Small intestine (tissue), 7 donors: Measurements from ENCODE around the gene HSD11B1L. TPM values are rescaled to one million over a fixed set of nuclear protein-coding genes. Genes with fewer than 3 reads are reported as not detected.

Source experiments
- DNase-seq, 2 donors: peaks; one replicate each; pipeline versions ENCODE4 v3.0.0 to v3.0.0-alpha.2; 2013
- FAIRE-seq: peaks from 2 replicates; lab custom pipeline; 2012; peaks lifted over from hg19 to GRCh38; lab: Jason Lieb, UNC
- H3K27ac ChIP-seq, 3 donors: one replicate each; pipeline ENCODE4 v1.5.1; 2013; ENCODE audit warnings: low read length in 2 of 3, mild to moderate bottlenecking in 2 of 3, control low read depth in 1 of 3, inconsistent platforms in 1 of 3, low read depth in 1 of 3, moderate library complexity in 1 of 3
- H3K27me3 ChIP-seq, 3 donors: one replicate each; pipeline ENCODE4 v1.6.1; 2013; ENCODE audit warnings: low read length in 3 of 3, inconsistent platforms in 1 of 3; ENCODE audit not compliant: control insufficient read depth in 3 of 3, insufficient read depth in 3 of 3
- H3K36me3 ChIP-seq, 3 donors: one replicate each; pipeline ENCODE4 v1.6.1; 2013; ENCODE audit warnings: low read length in 3 of 3, inconsistent platforms in 1 of 3, low read depth in 1 of 3, mild to moderate bottlenecking in 1 of 3, moderate library complexity in 1 of 3; ENCODE audit not compliant: control insufficient read depth in 3 of 3, insufficient read depth in 2 of 3
- H3K4me1 ChIP-seq, 3 donors: one replicate each; pipeline ENCODE4 v1.6.1; 2013; ENCODE audit warnings: low read length in 2 of 3, inconsistent platforms in 1 of 3, low read depth in 1 of 3, mild to moderate bottlenecking in 1 of 3, moderate library complexity in 1 of 3; ENCODE audit not compliant: control insufficient read depth in 3 of 3, insufficient read depth in 2 of 3
- H3K4me3 ChIP-seq, 3 donors: one replicate each; pipeline ENCODE4 v1.5.1; 2013; ENCODE audit warnings: low read length in 3 of 3, control low read depth in 1 of 3, inconsistent platforms in 1 of 3, low read depth in 1 of 3, mild to moderate bottlenecking in 1 of 3, moderate library complexity in 1 of 3
- H3K9me3 ChIP-seq, 2 donors: one replicate each; pipeline ENCODE4 v1.6.1; 2013; ENCODE audit warnings: low read depth in 1 of 2, low read length in 1 of 2; ENCODE audit not compliant: control insufficient read depth in 2 of 2, insufficient read depth in 1 of 2
- WGBS, 3 donors: extraction: QIAGEN DNeasy Blood & Tissue Kit; methylation state at CpG; one replicate each; pipeline ENCODE4 v1.1.7; 2013; 5-methylcytosine and 5-hydroxymethylcytosine counted together
- polyA plus RNA-seq, 4 donors: library from polyadenylated mRNA; stranded (reverse) in 3 of 4; unstranded in 1 of 4; fragments of 200-250 nt in 3 of 4; fragments of 120-200 nt in 1 of 4; gene quantifications; one replicate each; pipeline versions ENCODE4 v1.2.1 to v1.2.3, GENCODE V29; 2013
- donor health status: healthy with polysubstance abuse.
- donor health status: control.
- donor health status: control.
- donor health status: Bipolar disorder and iron deficiency.
- donor health status: healthy.

HSD11B1L gene
- polyA plus RNA-seq, 4 donors, result 4.5 to 6.0 (median 4.6) TPM

DNA sequence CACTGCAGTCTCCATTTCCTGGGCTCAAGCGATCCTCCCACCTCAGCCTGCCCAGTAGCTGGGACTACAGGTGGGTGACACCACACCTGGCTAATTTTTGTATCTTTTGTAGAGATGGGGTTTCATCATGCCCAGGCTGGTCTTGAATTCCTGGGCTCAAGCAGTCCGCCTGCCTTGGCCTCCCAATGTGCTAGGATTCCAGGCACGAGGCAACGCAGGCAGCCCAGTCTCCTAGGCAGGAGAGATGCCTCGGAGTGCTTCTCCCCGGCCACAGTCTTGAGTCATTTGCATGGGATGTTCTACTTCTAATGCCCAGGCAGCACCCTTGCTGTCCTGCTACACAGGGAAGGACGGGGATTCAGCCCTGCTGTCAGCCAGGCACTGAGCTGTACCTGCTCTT, 9.2 kb upstream of the HSD11B1L start:
- no peak overlapping the region for H3K27ac ChIP-seq
- 92 to 96% (median 96%) methylated on average over 7 of the region's 7 CpGs for WGBS, 3 donors
- peaks cover 15 to 45% (median 19%) of the 10 kb centered on the region in 3 donors for H3K36me3 ChIP-seq
- no peaks in the 10 kb centered on the region for H3K4me1 ChIP-seq
- FAIRE-seq, result no peak
- no peaks in the 10 kb centered on the region for H3K27me3 ChIP-seq
- H3K4me3 ChIP-seq, result no peak overlapping the region
- no peaks in the 10 kb centered on the region for H3K9me3 ChIP-seq
- DNase-seq, result no peak

DNA sequence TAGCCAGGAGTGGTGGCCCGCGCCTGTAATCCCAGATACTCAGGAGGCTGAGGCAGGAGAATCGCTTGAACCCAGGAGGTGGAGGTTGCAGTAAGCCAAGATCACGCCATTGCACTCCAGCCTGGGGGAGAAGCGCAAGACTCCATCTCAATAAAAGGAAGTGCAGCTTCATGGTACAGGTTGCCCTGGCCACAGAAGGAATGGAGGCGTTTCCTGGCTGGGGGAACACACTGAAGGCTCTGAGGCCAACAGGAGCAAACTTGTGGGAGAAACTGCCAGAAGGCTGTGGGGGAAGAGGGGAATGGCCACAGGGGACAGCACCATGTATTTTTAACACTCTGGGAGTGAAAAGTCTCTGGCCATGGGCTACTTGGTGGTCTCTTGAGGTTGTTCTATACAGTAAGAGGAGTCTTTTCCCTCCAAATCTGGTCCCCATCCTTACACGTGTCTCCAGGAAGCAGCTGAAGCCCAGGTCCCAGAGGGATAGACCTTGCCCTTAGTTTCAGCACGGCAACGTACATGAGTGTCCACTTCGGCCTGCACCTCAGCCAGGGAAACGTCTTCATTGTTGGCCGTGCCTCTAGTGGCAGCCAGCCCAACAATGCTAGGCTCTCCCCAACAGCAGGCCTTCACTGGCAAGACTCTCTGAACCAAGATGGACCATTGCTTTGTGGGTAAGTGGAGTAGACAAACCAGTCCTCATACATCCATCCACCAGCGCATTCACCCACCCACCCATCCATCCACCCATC, 7.9 kb upstream of the HSD11B1L start:
- Histone ChIP-seq H3K27me3 (no peaks in the 10 kb centered on the region), H3K4me3 (no peak overlapping the region), H3K9me3 (no peaks in the 10 kb centered on the region), H3K27ac (no peak overlapping the region), H3K4me1 (no peaks in the 10 kb centered on the region), H3K36me3 (peaks cover 10 to 43% (median 10%) of the 10 kb centered on the region in 3 donors)
- 91 to 96% (median 94%) methylated on average over 13 of the region's 13 CpGs for WGBS, 3 donors
- DNase-seq, result no peak
- no peak for FAIRE-seq

DNA sequence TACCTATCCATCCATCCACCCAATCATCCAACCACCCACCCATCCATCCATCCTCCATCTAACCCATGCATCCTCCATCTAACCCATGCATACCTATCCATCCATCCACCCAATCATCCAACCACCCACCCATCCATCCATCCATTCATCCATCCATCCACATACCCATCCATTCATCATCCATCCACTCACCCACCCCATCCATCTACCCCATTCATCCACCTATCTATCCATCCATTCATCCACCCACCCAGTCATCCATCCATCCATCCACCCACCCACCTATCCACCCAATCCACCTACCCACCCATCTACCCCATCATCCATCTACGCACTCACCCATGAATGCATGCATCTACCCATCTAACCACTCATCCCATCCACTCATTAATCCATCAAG, 7.1 kb upstream of the HSD11B1L start:
- FAIRE-seq (no peak), DNase-seq (no peak)
- no peak overlapping the region for H3K4me3 ChIP-seq
- H3K27ac ChIP-seq, result no peak overlapping the region
- H3K36me3 ChIP-seq, result peaks cover 6 to 42% (median 7%) of the 10 kb centered on the region in 3 donors
- WGBS, 3 donors, result 95 to 100% (median 100%) methylated on average over 1 of the region's 1 CpG
- H3K27me3 ChIP-seq, result no peaks in the 10 kb centered on the region
- no peaks in the 10 kb centered on the region for H3K9me3 ChIP-seq
- no peaks in the 10 kb centered on the region for H3K4me1 ChIP-seq

DNA sequence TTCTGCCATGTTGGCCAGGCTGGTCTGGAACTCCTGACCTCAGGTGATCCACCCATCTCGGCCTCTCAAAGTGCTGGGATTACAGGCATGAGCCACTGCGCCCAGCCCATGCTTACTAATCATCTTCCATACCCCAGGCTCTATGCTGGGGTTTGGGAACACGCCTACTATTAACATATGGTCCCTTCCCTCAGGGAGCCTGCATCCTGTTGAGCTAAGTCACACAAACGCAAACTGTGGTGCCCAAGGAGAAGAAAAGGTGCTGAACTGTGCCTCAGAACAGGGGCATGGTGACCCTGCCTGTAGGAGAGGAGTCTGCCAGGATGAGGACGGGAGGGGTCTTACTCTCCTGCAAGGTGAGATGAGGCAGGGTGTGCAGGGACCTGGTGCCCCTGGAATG, 6.1 kb upstream of the HSD11B1L start:
- Histone ChIP-seq H3K27ac (no peak overlapping the region), H3K4me1 (peaks cover 0 to 6% (median 5%) of the 10 kb centered on the region in 3 donors), H3K4me3 (no peak overlapping the region), H3K9me3 (no peaks in the 10 kb centered on the region), H3K36me3 (peaks cover 0 to 32% (median 0%) of the 10 kb centered on the region in 3 donors), H3K27me3 (no peaks in the 10 kb centered on the region)
- 82 to 92% (median 89%) methylated on average over 5 of the region's 5 CpGs for WGBS, 3 donors
- DNase-seq (no peak), FAIRE-seq (no peak)

DNA sequence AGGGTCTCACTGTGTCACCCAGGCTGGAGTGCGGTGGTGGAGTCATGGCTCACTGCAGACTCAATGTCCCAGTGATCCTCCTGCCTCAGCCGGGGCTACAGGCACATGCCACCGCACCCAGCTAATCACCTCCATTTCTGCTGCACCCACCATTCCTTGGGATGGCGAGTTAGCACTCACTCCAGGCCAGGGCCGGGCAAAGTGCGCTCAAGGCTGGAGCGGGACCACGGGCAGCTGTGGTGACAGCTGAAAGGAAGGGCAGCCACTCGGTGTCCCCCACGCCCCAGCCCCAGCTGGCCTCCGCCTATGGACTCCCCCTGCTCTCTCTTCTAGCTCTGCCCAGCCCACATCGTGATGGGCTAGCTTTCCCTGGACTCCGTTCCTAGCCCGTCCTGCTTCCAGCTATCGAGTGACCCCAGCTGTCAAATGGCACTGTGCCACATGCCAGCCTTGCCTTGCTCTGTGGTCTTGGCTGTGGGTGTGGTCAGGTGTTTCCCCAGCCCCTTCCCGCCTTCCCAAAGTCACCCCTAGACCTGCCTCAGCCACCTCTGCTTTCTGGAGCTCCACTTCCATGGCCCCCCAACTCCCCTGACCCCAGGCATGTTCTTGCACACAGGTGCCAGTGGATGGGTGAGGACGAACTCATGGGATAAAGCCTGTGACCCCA, 4.6 kb upstream of the HSD11B1L start:
- peak in 1 of 2 donors; percentile 35 for DNase-seq
- peaks cover 0 to 2% (median 0%) of the 10 kb centered on the region in 3 donors for H3K27me3 ChIP-seq
- FAIRE-seq, result no peak

DNA sequence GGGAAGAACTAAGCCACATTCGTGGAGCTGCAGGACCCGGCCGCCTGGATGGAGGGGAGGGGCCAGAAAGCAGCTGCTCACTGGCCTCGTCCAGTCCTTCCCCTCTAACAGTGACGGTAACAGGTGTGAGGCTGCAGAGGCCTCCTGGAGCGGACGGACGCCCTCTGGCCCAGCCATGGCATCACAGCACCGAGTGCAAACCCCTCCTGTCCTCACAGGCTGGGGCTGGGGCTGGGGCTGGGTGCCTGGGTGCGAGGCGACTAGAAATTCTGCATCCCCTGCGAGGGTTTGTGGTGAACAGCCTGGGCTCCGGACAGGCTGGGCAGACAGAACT, 4.1 kb upstream of the HSD11B1L start:
- H3K27me3 ChIP-seq, result peaks cover 0 to 4% (median 0%) of the 10 kb centered on the region in 3 donors
- WGBS, 3 donors, result 35 to 69% (median 39%) methylated on average over 8 to 13 of the region's 13 CpGs
- peaks cover 1 to 10% (median 6%) of the 10 kb centered on the region in 3 donors for H3K4me1 ChIP-seq
- H3K4me3 ChIP-seq, result no peak overlapping the region
- no peaks in the 10 kb centered on the region for H3K9me3 ChIP-seq
- FAIRE-seq (no peak), DNase-seq (no peak)
- H3K27ac ChIP-seq, result no peak overlapping the region
- peaks cover 0 to 22% (median 0%) of the 10 kb centered on the region in 3 donors for H3K36me3 ChIP-seq

More for the DNA sequence above, 4.6 kb upstream of the HSD11B1L start:
- H3K4me1 ChIP-seq, result peaks cover 1 to 8% (median 6%) of the 10 kb centered on the region in 3 donors
- peaks cover 0 to 24% (median 0%) of the 10 kb centered on the region in 3 donors for H3K36me3 ChIP-seq
- no peak overlapping the region for H3K4me3 ChIP-seq
- H3K27ac ChIP-seq, result no peak overlapping the region
- H3K9me3 ChIP-seq, result no peaks in the 10 kb centered on the region
- 20 to 64% (median 39%) methylated on average over 17 of the region's 17 CpGs for WGBS, 3 donors

DNA sequence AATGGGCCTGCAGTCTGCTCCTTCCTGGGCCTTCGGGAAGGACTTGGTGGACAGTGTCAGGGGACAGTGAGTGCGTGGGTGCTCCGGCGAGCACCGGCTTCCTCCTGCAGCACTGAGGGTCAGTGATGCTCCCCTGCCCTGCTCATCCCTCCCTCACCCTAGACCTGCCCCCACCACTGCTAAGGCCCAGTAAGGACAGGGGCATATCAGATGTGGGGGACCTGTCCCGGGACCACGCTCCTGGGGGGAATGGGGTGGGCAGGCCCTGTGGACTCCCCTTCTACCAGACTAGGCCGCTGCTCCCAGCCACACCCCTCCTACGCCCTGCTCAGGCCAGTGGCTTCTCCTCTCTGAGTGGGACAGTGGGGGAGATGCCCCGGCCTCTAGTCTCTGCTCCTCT, 3.7 kb upstream of the HSD11B1L start:
- H3K36me3 ChIP-seq, result peaks cover 0 to 18% (median 0%) of the 10 kb centered on the region in 3 donors
- H3K9me3 ChIP-seq, result no peaks in the 10 kb centered on the region
- H3K27me3 ChIP-seq, result peaks cover 0 to 4% (median 0%) of the 10 kb centered on the region in 3 donors
- no peak for DNase-seq
- WGBS, 3 donors, result 83 to 92% (median 91%) methylated on average over 10 of the region's 10 CpGs
- H3K27ac ChIP-seq, result no peak overlapping the region
- no peak for FAIRE-seq
- peaks cover 1 to 10% (median 6%) of the 10 kb centered on the region in 3 donors for H3K4me1 ChIP-seq
- H3K4me3 ChIP-seq, result no peak overlapping the region

DNA sequence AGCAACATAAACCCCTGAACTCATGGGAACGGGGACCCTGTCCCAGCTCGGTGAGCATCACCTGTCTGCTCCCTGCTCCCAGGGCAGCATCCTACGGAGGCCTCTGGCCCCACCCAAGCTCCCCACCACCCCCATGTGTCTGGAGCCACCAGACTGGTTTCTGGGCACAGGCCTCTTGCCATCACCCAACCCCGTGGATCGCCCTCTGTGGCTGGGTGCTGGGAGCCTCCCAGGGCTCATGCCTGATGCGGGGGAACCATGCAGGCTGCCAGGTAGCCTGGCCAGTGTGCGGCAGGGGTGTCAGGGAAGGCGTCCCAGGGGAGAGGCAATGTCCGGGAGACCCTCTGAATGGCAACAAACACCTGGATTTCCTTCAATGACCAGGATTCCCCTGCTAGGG, 3.2 kb upstream of the HSD11B1L start:
- Histone ChIP-seq H3K27me3 (peaks cover 0 to 4% (median 0%) of the 10 kb centered on the region in 3 donors), H3K9me3 (no peaks in the 10 kb centered on the region), H3K27ac (no peak overlapping the region), H3K36me3 (peaks cover 0 to 17% (median 0%) of the 10 kb centered on the region in 3 donors), H3K4me3 (no peak overlapping the region), H3K4me1 (peaks cover 1 to 10% (median 6%) of the 10 kb centered on the region in 3 donors)
- DNase-seq (no peak), FAIRE-seq (no peak)
- WGBS, 3 donors, result 80 to 87% (median 86%) methylated on average over 9 of the region's 9 CpGs
